ENCODE measurements around the gene ZBTB5.

DNA sequence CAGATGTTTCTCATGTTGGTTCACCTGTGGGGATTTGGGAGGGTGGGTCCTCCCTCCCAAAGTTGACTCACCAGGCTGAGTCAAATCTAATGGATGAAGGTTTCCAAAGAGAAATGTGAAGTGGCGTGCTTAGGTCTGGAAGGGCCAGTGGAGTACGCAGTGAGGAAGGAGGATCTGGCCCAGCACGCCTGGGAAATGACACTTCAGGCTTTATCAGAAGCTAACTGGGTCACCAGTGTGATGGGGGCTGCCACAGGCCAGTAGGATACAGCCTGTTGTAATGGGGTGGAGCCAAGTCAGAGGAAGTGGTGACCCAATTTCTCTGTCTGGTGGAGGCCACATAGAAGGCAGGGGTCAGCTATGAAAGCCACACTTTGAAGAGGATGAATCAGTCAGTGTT lies 38.5 kb upstream of the ZBTB5 start:
- TF ChIP-seq, protein P1, sequence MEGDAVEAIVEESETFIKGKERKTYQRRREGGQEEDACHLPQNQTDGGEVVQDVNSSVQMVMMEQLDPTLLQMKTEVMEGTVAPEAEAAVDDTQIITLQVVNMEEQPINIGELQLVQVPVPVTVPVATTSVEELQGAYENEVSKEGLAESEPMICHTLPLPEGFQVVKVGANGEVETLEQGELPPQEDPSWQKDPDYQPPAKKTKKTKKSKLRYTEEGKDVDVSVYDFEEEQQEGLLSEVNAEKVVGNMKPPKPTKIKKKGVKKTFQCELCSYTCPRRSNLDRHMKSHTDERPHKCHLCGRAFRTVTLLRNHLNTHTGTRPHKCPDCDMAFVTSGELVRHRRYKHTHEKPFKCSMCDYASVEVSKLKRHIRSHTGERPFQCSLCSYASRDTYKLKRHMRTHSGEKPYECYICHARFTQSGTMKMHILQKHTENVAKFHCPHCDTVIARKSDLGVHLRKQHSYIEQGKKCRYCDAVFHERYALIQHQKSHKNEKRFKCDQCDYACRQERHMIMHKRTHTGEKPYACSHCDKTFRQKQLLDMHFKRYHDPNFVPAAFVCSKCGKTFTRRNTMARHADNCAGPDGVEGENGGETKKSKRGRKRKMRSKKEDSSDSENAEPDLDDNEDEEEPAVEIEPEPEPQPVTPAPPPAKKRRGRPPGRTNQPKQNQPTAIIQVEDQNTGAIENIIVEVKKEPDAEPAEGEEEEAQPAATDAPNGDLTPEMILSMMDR (conservative IDR thresholded peaks at IDR 0.05 in 1 of 2, IDR thresholded peaks at IDR 0.05 in 1 of 2; ENCODE audit: low read depth in 1 of 2, low read length in 2 of 2), result no peak
- TF ChIP-seq EZH2 (IDR thresholded peaks at IDR 0.05; ENCODE audit: low read length, missing control alignments), result no peak

Data from fibroblast of lung (primary cell).